H1 (cell line): ENCODE data around the gene MAD2L2. TPM values are rescaled to one million over a fixed set of nuclear protein-coding genes. Genes with fewer than 3 reads are reported as not detected.

Source experiments
- CTCF ChIA-PET: fragments of 300-600 bp; sonication (Branson Sonifier 250); formaldehyde crosslinking; loops from one replicate; lab custom pipeline; 2021; ENCODE audit not compliant: partially characterized antibody; lab: Charles Lee
- POLR2A ChIA-PET: fragments of 300-600 bp; sonication (Branson Sonifier 250); formaldehyde crosslinking; loops from one replicate; lab custom pipeline; 2021; ENCODE audit warnings: inconsistent platforms; ENCODE audit not compliant: partially characterized antibody; lab: Charles Lee
- DNase-seq, 2 experiments: peaks; one replicate each; pipeline versions ENCODE4 v3.0.0 to v3.0.0-alpha.2; 2010 to 2022; ENCODE audit warnings: low spot score in 2 of 2, low read depth in 1 of 2, mixed read lengths in 1 of 2
- FAIRE-seq: peaks from 2 replicates; lab custom pipeline; 2011; peaks lifted over from hg19 to GRCh38; lab: Jason Lieb, UNC
- H2AFZ ChIP-seq: 2 replicates; pipeline ENCODE4 v1.8.1; 2012; ENCODE audit warnings: low read length, inconsistent platforms
- H2AK5ac ChIP-seq: 2 replicates; pipeline ENCODE4 v1.6.1; 2013; ENCODE audit warnings: low read depth, low read length
- H2BK120ac ChIP-seq: replicated peaks from 2 replicates; pipeline ENCODE3; 2013; ENCODE audit warnings: low read depth, low read length, inconsistent platforms
- H2BK12ac ChIP-seq: 2 replicates; pipeline ENCODE4 v1.6.1; 2013; ENCODE audit warnings: low read depth, low read length
- H2BK15ac ChIP-seq: 2 replicates; pipeline ENCODE4 v1.6.1; 2013; ENCODE audit warnings: low read length
- H2BK20ac ChIP-seq: 2 replicates; pipeline ENCODE4 v1.6.1; 2013; ENCODE audit warnings: low read length
- H2BK5ac ChIP-seq: 2 replicates; pipeline ENCODE4 v1.6.1; 2013; ENCODE audit warnings: low read depth, low read length
- H3K14ac ChIP-seq: 2 replicates; pipeline ENCODE4 v1.6.1; 2013; ENCODE audit warnings: inconsistent platforms; ENCODE audit not compliant: insufficient read length
- H3K18ac ChIP-seq: 2 replicates; pipeline ENCODE4 v1.6.1; 2013; ENCODE audit warnings: low read length; ENCODE audit errors: extremely low read depth
- H3K23ac ChIP-seq: 2 replicates; pipeline ENCODE4 v1.6.1; 2013; ENCODE audit warnings: inconsistent platforms; ENCODE audit not compliant: insufficient read length
- H3K23me2 ChIP-seq: 2 replicates; pipeline ENCODE4 v1.6.1; 2013; ENCODE audit warnings: low read depth, low read length
- H3K27ac ChIP-seq: 2 replicates; pipeline ENCODE4 v1.6.1; 2011; ENCODE audit warnings: low read depth, low read length, inconsistent platforms
- H3K27me3 ChIP-seq, 4 experiments: replicated peaks in 1 of 4; 1 replicate in 1 of 4; 2 replicates in 3 of 4; pipeline versions ENCODE4 v1.6.1 to v1.8.1; 2011 to 2013; ENCODE audit warnings: low read length in 3 of 4, mild to moderate bottlenecking in 3 of 4, inconsistent platforms in 2 of 4, mixed read lengths in 2 of 4, moderate library complexity in 1 of 4; ENCODE audit not compliant: control insufficient read depth in 3 of 4, insufficient read depth in 3 of 4; ENCODE audit errors: extremely low read depth in 1 of 4
- H3K36me3 ChIP-seq, 4 experiments: 2 replicates each; pipeline versions ENCODE4 v1.6.1 to v1.8.1; 2011 to 2013; ENCODE audit warnings: mild to moderate bottlenecking in 4 of 4, low read length in 3 of 4, moderate library complexity in 2 of 4, control low read depth in 1 of 4, inconsistent platforms in 1 of 4; ENCODE audit not compliant: insufficient read depth in 4 of 4, control insufficient read depth in 2 of 4
- H3K4ac ChIP-seq: replicated peaks from 2 replicates; pipeline ENCODE3; 2013; ENCODE audit warnings: low read length, low read depth, mixed read lengths, inconsistent platforms; ENCODE audit not compliant: insufficient read length
- H3K4me1 ChIP-seq, 4 experiments: replicated peaks in 1 of 4; 1 replicate in 1 of 4; 2 replicates in 3 of 4; pipeline versions ENCODE4 v1.6.1 to v1.8.1; 2011 to 2013; ENCODE audit warnings: low read length in 3 of 4, inconsistent platforms in 2 of 4, mixed read lengths in 1 of 4; ENCODE audit not compliant: insufficient read depth in 4 of 4, control insufficient read depth in 3 of 4
- H3K4me2 ChIP-seq, 2 experiments: 2 replicates each; pipeline versions ENCODE4 v1.6.1 to v1.8.1; 2011 to 2013; ENCODE audit warnings: low read depth in 2 of 2, low read length in 2 of 2, control low read depth in 1 of 2, inconsistent platforms in 1 of 2, mild to moderate bottlenecking in 1 of 2; ENCODE audit not compliant: insufficient read depth in 1 of 2
- H3K4me3 ChIP-seq, 4 experiments: fragments of 200-600, 300-600 bp in 1 of 4; sonication (generic), shearing (Covaris generic), sonication (Bioruptor Twin) in 1 of 4; 2 replicates each; pipeline versions ENCODE4 v1.5.1 to v1.8.1; 2011 to 2016; ENCODE audit warnings: low read length in 4 of 4, low read depth in 3 of 4, control low read depth in 2 of 4, inconsistent platforms in 2 of 4, mild to moderate bottlenecking in 2 of 4, mixed read lengths in 1 of 4, moderate library complexity in 1 of 4; ENCODE audit not compliant: insufficient read depth in 2 of 4; ENCODE audit errors: extremely low read depth in 1 of 4
- H3K56ac ChIP-seq: replicated peaks from 2 replicates; pipeline ENCODE3; 2013; ENCODE audit warnings: low read depth, mild to moderate bottlenecking, mixed read lengths, low read length, inconsistent platforms; ENCODE audit not compliant: insufficient read length
- H3K79me1 ChIP-seq: 2 replicates; pipeline ENCODE4 v1.6.1; 2013; ENCODE audit warnings: low read depth, low read length, control low read depth
- H3K79me2 ChIP-seq, 2 experiments: 2 replicates each; pipeline versions ENCODE4 v1.6.1 to v1.8.1; 2012 to 2013; ENCODE audit warnings: low read length in 2 of 2, mild to moderate bottlenecking in 2 of 2, inconsistent platforms in 1 of 2; ENCODE audit not compliant: insufficient read depth in 2 of 2, control insufficient read depth in 1 of 2
- H3K9ac ChIP-seq, 4 experiments: replicated peaks in 1 of 4; 1 replicate in 1 of 4; 2 replicates in 3 of 4; pipeline versions ENCODE4 v1.6.1 to v1.8.1; 2011 to 2013; ENCODE audit warnings: low read depth in 3 of 4, low read length in 3 of 4, control low read depth in 2 of 4, mild to moderate bottlenecking in 2 of 4, moderate library complexity in 2 of 4, inconsistent platforms in 1 of 4; ENCODE audit errors: extremely low read depth in 1 of 4
- H3K9me3 ChIP-seq, 2 experiments: 2 replicates each; pipeline versions ENCODE4 v1.6.1 to v1.8.1; 2012 to 2013; ENCODE audit warnings: mild to moderate bottlenecking in 2 of 2, moderate library complexity in 2 of 2, control low read depth in 1 of 2, inconsistent platforms in 1 of 2, low read depth in 1 of 2, low read length in 1 of 2, mixed read lengths in 1 of 2; ENCODE audit not compliant: insufficient read depth in 2 of 2
- H4K20me1 ChIP-seq, 2 experiments: replicated peaks in 1 of 2; 2 replicates each; pipeline versions ENCODE3 to v1.8.1; 2011 to 2013; ENCODE audit warnings: inconsistent platforms in 2 of 2, low read length in 2 of 2, mild to moderate bottlenecking in 1 of 2; ENCODE audit not compliant: insufficient read depth in 2 of 2, control insufficient read depth in 1 of 2
- H4K5ac ChIP-seq: 2 replicates; pipeline ENCODE4 v1.6.1; 2013; ENCODE audit warnings: low read length, low read depth, mixed read lengths, inconsistent platforms; ENCODE audit not compliant: insufficient read length
- H4K8ac ChIP-seq: 2 replicates; pipeline ENCODE4 v1.8.0; 2013; ENCODE audit warnings: mild to moderate bottlenecking, moderate library complexity, low read length, inconsistent platforms; ENCODE audit not compliant: insufficient read depth; ENCODE audit errors: extremely low read depth
- H4K91ac ChIP-seq: replicated peaks from 2 replicates; pipeline ENCODE3; 2013; ENCODE audit warnings: low read length, mixed read lengths, inconsistent platforms; ENCODE audit not compliant: insufficient read length
- CEBPB ChIP-seq: IDR thresholded peaks from 2 replicates; pipeline ENCODE4 v1.6.1; 2012; ENCODE audit warnings: low read depth, low read length
- CTCF ChIP-seq, 3 experiments: IDR thresholded peaks; 1 replicate in 2 of 3; 2 replicates in 1 of 3; pipeline versions ENCODE4 v1.5.1 to v1.6.1; 2011; ENCODE audit warnings: low read length in 3 of 3, mild to moderate bottlenecking in 3 of 3, inconsistent platforms in 2 of 3, low read depth in 1 of 3, moderate library complexity in 1 of 3; ENCODE audit not compliant: insufficient read depth in 1 of 3; ENCODE audit errors: control extremely low read depth in 1 of 3
- EP300 ChIP-seq, 2 experiments: IDR thresholded peaks; 1 replicate in 1 of 2; 2 replicates in 1 of 2; pipeline ENCODE4 v1.6.1; 2011 to 2012; ENCODE audit warnings: low read depth in 2 of 2, low read length in 2 of 2, mild to moderate bottlenecking in 2 of 2, borderline replicate concordance in 1 of 2, inconsistent platforms in 1 of 2, moderate library complexity in 1 of 2
- GTF2F1 ChIP-seq: IDR thresholded peaks from 2 replicates; pipeline ENCODE4 v1.6.1; 2012; ENCODE audit warnings: low read depth, low read length, improper control_type of control experiment, borderline replicate concordance
- JUN ChIP-seq: IDR thresholded peaks from 2 replicates; pipeline ENCODE4 v1.6.1; 2011; ENCODE audit warnings: low read depth, mild to moderate bottlenecking, improper control_type of control experiment, low read length
- JUND ChIP-seq: IDR thresholded peaks from 2 replicates; pipeline ENCODE4 v1.6.1; 2011; ENCODE audit warnings: mild to moderate bottlenecking, improper control_type of control experiment, low read length
- KDM4A ChIP-seq: IDR thresholded peaks from one replicate; pipeline ENCODE4 v1.7.1; 2012; ENCODE audit warnings: low read depth, mild to moderate bottlenecking, moderate library complexity, low read length, inconsistent platforms; ENCODE audit not compliant: severe bottlenecking
- RBBP5 ChIP-seq: IDR thresholded peaks from 2 replicates; pipeline ENCODE4 v1.7.1; 2012; ENCODE audit warnings: low read depth, mild to moderate bottlenecking, inconsistent platforms, low read length, moderate library complexity, borderline replicate concordance
- SUZ12 ChIP-seq: fragments of 200-600 bp; sonication (generic); IDR thresholded peaks from 2 replicates; pipeline ENCODE4 v1.6.1; 2012; ENCODE audit warnings: mild to moderate bottlenecking, inconsistent platforms, low read length, moderate library complexity, mixed read lengths
- TBP ChIP-seq: IDR thresholded peaks from 2 replicates; pipeline ENCODE4 v1.6.1; 2011; ENCODE audit warnings: low read depth, low read length, improper control_type of control experiment
- TEAD4 ChIP-seq: IDR thresholded peaks from 2 replicates; pipeline ENCODE4 v1.6.1; 2012; ENCODE audit warnings: low read depth, low read length, inconsistent platforms, mixed read lengths
- WGBS, 2 experiments: shearing (Covaris generic) in 1 of 2; methylation state at CpG; one replicate each; pipeline versions ENCODE4 v1.1.6 to v1.1.7; 2013 to 2015; ENCODE audit warnings: low lambda C conversion rate in 2 of 2, mixed read lengths in 2 of 2, inconsistent platforms in 1 of 2, low coverage in 1 of 2, missing lambda C conversion rate in 1 of 2; ENCODE audit not compliant: insufficient replicate concordance in 2 of 2, insufficient coverage in 1 of 2, insufficient read length in 1 of 2; ENCODE audit errors: extremely low coverage in 1 of 2, missing lambda C conversion rate in 1 of 2; 5-methylcytosine and 5-hydroxymethylcytosine counted together
- polyA plus RNA-seq, 7 experiments: library from polyadenylated mRNA; depleted of rRNA in 3 of 7; stranded (reverse) in 5 of 7; unstranded in 2 of 7; fragments of >200 nt in 5 of 7; fragments of 200-250 nt in 2 of 7; gene quantifications; 1 replicate in 5 of 7; 2 replicates in 1 of 7; 4 replicates in 1 of 7; pipeline versions ENCODE4 v1.2.1 to v1.2.3, GENCODE V29; 2011 to 2013; ENCODE audit warnings: missing spikeins in 2 of 7, mixed read lengths in 2 of 7
- total RNA-seq: library from RNA; stranded (reverse); fragmentation: NEBNext Ultra II Directional; extraction: Animal tissue kit (Norgen Biotek cat#: 25700); gene quantifications from 2 replicates; pipeline ENCODE4 v1.2.1, GENCODE V29; 2021

Gene MAD2L2
- total and polyA plus RNA-seq, 2 of the 8 experiments (the other 6 are each of a cell fraction or from before 2014, with no cell fraction given), result 310 to 469 TPM

- ChIA-PET CTCF (interaction anchor here (1.0 to 11.1 kb wide), 4 partner anchors 34 to 50 kb away, joined by 3 to 104 read pairs (median 4); partner anchors contain the start of gene FBXO6), POLR2A (interaction anchor here (0.6 to 14.6 kb wide), 3 partner anchors 24 to 191 kb away, joined by 3 to 329 read pairs (median 6); partner anchors contain the start of genes DRAXIN and MAD2L2)
- H3K9me3 ChIP-seq, result no peaks in the 10 kb centered on the region
- H2BK5ac ChIP-seq, result no peak overlapping the region
- no peak for FAIRE-seq
- H3K4me2 ChIP-seq, result no peak overlapping the region
- no peaks in the 10 kb centered on the region for H3K23me2 ChIP-seq
- H3K14ac ChIP-seq, result no peak overlapping the region
- 93% methylated on average over 11 of the region's 11 CpGs; no CpG with 5 or more reads in 1 of the 2 experiments for WGBS, 2 experiments
- H2BK120ac ChIP-seq, result no peak overlapping the region
- H3K23ac ChIP-seq, result no peak overlapping the region
- no peak overlapping the region for H2BK20ac ChIP-seq
- H3K27ac ChIP-seq, result no peak overlapping the region
- no peak overlapping the region for H4K91ac ChIP-seq
- no peak overlapping the region for H2AK5ac ChIP-seq
- H3K79me2 ChIP-seq, result no peaks in the 10 kb centered on the region
- no peak overlapping the region for H2BK12ac ChIP-seq
- TF ChIP-seq RBBP5, result no peak
- TF ChIP-seq JUND, result no peak
- no peak for TF ChIP-seq CEBPB
- no peak for TF ChIP-seq TBP
- TF ChIP-seq CTCF (IDR thresholded peaks at IDR 0.05; ENCODE audit: control extremely low read depth in 1 of 3, insufficient read depth in 1 of 3, low read depth in 1 of 3, low read length in 3 of 3), result no peak
- no peak for TF ChIP-seq EP300 (IDR thresholded peaks at IDR 0.05; ENCODE audit: borderline replicate concordance in 1 of 2, low read depth in 2 of 2, low read length in 2 of 2)
- TF ChIP-seq JUN, result no peak
- no peak for TF ChIP-seq KDM4A
- TF ChIP-seq SUZ12, result no peak
- TF ChIP-seq TEAD4, result no peak
- no peak for TF ChIP-seq GTF2F1
- H3K27me3 ChIP-seq, result no peaks in the 10 kb centered on the region
- no peak overlapping the region for H3K18ac ChIP-seq
- no peak overlapping the region for H3K9ac ChIP-seq
- H2AFZ ChIP-seq, result no peak overlapping the region
- H4K20me1 ChIP-seq, result no peaks in the 10 kb centered on the region
- H4K5ac ChIP-seq, result no peak overlapping the region
- no peak for DNase-seq
- no peak overlapping the region for H3K4me3 ChIP-seq
- no peak overlapping the region for H3K4ac ChIP-seq
- H2BK15ac ChIP-seq, result no peak overlapping the region
- H3K79me1 ChIP-seq, result no peaks in the 10 kb centered on the region
- H4K8ac ChIP-seq, result no peak overlapping the region
- no peak overlapping the region for H3K56ac ChIP-seq
- H3K36me3 ChIP-seq, result peaks cover 0 to 4% (median 2%) of the 10 kb centered on the region in 4 experiments; a peak in 5 of 8 replicates
- 0 out of 7 replicates have a peak, but pooled peaks cover 0 to 3% (median 0%) of the 10 kb centered on the region in 4 experiments for H3K4me1 ChIP-seq
These were observed 32.1 kb upstream of the MAD2L2 start for GRCh38 chr1:11713095-11713494.
